HG02943 (cell line): ENCODE measurements around the gene WNT10A.

Source experiments
- ATAC-seq: cut with Tn5 transposase; IDR thresholded peaks from one replicate; pipeline ENCODE4 v1.9.1; 2021; ENCODE audit warnings: mild to moderate bottlenecking, low read depth, moderate library complexity; ENCODE audit not compliant: unreplicated experiment

Gene WNT10A

DNA sequence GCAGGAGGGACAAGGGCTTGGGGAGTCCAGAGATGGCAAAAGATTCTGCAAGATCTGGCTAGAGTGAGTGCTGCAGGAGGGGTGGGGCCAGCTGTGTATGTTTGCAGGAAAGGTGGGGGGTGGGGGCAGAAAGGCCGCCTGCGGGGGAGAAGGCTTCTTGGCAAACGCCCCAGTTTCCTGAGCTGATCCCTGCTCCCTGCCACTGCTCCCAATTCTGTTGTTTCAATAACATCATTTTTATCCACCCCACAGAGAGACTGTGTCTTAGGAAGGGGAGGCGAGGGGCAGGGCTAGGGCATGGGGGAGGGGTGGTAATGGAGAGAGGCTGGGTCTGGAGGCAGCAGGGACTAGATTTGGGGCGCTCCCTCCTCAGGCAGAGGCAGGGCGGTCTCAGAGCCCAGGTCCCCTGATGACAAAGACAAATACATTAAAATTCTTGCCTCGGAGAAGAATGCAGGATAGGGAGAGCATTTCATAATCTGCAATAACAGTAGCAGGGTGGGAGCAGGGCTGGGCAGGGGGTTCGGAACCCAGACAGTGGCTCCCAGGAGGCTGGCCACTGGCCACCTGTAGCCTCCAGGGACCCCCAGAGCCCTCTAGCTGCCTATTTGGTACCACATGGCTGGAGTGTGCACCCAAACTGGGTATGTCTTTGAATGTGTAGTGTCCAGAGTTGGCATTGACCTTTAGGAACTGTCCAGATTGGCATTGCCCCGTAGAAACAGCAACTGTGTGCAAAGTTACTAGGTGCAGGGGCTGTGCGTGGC lies 23.1 kb upstream of the WNT10A start:
- no peak for ATAC-seq

DNA sequence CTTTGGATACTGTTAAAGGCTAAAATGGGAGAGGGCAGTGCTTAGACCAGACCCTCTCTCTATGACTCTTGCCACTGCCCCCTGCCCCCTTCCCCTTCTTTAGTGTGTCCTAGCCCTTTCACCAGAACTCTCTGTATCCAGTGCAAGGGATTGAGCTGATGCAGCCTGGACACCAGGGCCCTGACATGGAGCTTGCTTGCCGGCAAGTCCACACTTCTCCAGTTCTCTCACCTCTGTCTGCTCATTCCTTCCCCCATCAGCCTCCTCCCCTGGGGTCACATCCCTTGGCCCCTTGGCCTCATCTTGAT lies 22.6 kb upstream of the WNT10A start:
- no peak for ATAC-seq

DNA sequence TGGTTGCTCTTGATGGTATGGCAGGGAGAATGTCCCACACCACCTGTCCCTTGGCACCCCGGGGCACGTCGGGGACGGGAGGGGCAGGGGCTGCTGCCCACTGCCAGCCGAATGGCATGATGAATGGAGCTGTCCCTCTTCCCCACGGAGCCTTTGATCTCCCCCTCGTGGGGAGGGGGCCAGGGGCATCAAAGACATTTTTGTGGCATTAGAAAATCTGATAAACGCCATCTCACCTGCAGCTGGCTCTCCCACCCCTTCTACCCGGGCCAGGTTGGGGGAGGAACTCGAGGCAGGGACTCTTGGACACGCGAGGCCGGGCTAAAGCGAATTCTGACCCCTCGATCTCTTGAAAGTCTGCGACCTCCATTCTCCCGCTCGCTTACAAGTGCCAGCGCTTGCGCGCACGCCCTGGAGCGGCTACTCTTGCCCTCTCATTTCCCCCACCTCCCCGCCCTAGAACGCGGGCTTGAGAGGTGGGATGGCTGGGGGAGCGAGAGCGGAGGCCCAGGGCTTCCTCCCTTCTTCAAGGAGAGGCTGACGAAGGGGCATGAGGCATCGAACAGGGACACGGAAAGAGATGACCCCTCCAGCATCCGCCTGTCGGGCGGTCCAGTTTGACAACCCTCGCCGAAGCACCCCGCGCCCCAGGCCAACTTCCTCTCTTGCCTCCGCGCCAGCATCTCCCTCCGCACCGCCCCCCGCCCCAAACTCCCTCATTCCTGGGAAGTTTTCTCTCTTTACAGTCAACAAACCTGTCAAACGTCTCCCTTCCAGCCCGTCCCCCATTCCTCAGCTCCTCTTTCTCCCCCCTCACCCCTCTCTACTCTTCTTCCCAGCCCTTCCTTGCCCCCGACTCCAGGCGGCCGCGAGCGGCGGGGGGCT lies 21.7 kb upstream of the WNT10A start:
- no peak for ATAC-seq

DNA sequence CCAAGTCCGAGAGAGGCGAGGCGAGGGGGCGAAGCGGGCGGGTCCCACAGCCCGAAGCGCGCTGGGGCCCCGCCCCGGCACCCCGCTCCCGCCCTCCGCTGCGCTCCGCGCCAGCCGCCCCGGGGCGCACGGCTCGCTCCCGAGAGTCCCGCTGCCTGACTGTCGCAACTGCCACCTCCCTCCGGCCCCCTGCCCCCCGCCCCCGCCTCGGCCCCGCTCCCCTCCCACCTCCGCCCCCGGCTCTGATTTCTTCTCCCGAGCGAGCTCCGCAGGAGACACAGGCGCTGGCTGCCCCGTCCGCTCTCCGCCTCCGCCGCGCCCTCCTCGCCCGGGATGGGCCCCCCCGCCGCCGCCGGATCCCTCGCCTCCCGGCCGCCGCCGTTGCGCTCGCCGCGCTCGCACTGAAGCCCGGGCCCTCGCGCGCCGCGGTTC lies 21.1 kb upstream of the WNT10A start, which contains the start of gene WNT6:
TSS of gene WNT6 (plus strand) at position 250 of the 432 bp plus-strand sequence. CDS start 233 bp downstream, outside the sequence.
- ATAC-seq: no peak

DNA sequence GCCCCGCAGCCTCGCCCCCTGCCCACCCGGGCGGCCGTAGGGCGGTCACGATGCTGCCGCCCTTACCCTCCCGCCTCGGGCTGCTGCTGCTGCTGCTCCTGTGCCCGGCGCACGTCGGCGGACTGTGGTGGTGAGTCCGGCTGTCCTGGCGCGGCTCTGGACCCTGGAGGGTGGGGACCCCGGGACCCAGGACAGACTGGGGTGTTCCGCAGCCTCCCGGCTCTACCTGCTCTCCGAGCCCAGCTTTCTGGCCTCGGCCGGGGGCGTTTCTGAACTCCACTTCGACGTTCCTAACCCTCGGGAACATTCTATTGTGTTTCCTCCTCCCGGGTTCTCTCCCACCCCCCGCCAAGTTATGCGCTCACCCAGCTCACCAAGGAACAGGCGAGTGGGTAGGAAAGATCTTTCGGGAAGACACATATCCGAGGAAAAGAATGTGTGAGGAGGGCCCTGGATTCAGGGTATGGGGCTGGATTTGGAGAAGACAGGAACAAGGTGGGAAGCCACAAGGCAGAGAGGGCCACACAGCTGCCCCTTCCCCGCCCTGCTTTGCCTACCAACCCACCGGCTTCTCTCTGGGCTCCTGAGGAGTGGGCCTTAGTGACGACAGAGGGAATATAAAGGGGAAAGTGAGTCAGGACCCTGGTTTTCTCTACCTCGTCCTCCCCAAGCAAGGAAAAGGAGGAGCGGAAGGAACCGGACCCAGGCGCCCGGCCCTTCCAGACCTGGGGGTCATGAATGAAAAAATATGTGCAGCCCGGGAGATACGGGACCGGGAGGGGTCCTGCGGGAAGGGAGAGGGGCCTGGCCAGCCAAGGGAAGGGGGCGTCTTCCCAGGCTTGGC lies 20.4 kb upstream of the WNT10A start:
- no peak for ATAC-seq

DNA sequence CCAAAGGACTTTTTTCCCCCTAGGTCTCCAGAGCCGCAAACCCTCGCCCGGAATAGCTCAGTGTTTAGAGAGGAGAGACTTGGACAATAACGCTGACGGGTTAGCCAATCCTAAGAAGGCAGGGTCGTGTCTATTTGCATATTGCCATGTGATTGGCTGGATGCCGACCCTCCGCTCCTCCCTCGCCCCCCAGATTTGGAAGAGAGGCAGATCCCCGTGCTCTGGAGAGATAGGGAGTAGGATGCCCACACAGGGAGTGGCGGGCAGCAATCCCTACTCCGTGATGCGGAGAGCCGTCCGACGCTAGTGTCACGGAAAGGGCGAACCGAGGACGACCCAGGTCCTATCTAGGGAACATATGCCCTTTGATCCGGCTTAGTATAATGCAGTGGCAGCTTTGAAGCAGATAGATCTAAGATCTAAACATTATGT lies 19.7 kb upstream of the WNT10A start:
- ATAC-seq: no peak

DNA sequence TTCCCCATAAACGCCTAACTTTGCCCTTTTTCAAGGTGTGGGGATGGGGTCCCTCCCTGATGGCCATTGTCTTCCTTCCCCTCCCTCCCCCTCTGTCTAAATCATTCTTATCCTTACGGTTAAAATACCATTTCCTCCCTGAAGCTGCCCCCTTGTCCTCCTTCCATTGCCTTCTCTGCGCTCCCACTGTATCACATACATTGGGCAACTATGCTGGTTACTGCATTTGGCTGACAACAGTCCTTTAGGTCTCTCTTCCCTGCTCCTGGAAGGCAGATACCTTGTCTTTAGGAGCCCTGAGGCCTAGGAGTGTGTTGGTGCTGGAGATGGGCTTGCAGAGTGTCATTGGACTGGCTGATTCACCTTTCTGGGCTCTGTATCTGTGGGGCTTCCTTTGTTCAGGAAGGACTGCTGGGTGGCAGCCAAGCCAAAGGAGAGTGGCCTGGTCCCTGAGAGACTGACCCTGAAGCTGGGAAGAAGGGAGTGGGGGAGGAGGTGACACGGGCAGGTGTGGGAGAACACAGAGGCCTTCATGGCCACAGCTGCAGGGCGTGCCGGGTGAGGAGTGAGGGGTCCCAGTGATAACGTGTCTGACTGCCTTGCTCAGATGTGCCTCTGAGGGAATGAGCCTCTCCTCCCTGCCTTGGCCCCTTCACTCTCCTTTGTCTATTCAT lies 18.9 kb upstream of the WNT10A start:
- no peak for ATAC-seq

DNA sequence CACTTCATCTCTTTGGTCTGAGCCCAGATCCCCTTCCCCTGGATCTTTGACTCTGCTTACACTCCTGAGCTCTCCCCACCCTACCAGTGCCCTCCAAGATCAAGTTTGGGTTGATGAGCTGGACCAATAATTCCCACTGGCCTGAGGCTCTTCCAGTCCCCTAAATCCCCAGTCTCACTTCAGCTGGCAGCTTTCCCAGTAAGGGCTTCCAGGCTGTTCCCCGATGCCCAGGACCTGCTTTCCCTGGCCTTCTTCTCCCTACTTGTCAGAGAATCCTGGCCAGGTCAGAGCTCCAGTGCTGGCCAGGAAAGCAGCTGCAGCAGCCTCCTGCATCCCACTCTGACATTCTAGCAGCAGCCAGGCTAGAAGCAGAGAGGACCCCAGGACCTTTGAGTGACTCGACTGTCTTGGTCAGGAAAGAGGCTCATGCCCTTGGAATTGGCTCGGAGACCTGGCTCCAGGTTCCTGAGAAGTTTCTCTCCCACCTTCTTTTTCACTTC lies 17.6 kb upstream of the WNT10A start:
- no peak for ATAC-seq

DNA sequence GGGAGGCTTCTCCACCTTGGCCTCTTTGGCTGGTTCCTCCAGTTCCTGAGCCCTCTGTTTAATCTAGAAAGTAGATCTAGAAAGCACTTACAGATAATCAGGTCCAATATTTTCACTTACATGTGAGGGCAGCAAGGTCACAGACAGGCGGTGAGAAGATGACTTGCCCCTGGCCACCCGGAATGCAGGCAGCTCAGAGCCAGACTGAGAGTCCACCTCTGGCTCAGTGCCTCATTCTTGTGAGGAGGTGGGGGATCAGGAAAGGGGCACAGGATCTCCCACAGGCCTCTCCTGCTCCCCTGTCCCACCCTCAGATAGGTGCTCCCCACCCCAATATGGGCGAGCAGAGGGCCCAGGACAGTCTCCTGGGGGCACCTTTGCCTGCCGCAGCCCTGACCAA lies 15.3 kb upstream of the WNT10A start:
- no peak for ATAC-seq

DNA sequence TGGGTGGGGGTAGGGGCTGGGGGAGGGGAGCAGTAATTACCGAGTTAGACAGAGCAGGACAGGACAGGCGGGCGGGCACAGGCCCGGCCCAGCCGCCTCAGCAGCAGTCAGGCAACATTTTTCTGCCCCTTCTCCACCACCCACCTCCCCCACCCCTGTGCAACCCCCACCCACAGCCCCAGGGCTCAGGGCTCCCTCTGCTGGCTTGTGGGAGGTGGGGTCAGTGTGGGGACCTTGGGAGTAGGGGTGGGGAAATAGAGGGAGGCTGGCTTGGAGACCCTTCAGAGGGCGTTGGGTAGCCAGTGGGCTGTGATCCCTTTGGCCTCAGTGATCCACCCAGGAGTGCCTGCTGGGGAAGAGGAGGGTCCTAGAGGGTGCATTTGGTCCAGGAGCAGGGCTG lies 14.7 kb upstream of the WNT10A start:
- ATAC-seq: no peak

DNA sequence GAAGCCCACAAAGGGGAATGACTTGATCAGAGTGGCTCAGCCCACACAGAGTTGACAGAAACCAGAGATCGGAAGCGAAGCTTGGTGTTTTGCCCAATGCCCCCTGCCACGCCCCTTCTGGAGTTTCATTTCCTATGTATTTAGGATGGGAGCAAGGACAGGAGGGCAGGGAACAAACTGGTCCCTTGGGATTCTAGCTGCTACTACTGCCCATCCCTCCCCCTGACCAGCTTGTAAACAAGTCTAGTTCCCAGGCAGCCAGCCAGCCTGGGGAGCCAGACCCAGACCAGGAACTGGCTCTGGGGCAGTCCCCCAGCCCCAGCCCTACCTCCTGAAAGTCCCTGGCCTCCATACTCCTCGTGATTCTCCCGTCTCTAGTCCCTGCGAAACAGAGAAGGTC lies 12.8 kb upstream of the WNT10A start:
- no peak for ATAC-seq

DNA sequence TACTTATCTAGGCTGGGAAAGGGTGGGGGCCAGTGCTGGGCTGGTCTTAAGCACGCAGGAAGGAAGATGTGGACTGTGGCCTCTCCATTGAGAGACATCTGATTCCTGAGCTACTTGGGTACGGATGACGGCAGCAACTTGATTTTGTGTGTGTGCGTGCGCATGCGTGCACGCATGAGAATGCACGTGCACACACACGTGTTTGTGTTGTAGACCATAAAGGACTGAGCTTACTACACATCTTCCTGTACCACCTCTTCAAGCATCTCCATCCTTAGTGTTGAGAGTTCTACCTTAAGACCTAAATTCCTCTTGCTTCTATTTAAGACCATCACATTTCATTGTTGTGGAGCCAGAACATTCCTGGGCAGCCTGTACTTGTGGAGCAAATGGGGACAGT lies 11.6 kb upstream of the WNT10A start:
- no peak for ATAC-seq

DNA sequence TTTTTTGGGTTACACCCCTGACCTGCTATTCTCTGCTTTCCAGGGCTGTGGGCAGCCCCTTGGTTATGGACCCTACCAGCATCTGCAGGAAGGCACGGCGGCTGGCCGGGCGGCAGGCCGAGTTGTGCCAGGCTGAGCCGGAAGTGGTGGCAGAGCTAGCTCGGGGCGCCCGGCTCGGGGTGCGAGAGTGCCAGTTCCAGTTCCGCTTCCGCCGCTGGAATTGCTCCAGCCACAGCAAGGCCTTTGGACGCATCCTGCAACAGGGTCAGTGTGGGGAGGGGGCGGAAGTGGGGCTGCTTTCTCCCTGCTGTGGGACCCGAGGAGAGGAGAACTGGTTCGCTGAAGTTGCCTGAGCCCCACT lies 9.7 kb upstream of the WNT10A start:
- no peak for ATAC-seq

DNA sequence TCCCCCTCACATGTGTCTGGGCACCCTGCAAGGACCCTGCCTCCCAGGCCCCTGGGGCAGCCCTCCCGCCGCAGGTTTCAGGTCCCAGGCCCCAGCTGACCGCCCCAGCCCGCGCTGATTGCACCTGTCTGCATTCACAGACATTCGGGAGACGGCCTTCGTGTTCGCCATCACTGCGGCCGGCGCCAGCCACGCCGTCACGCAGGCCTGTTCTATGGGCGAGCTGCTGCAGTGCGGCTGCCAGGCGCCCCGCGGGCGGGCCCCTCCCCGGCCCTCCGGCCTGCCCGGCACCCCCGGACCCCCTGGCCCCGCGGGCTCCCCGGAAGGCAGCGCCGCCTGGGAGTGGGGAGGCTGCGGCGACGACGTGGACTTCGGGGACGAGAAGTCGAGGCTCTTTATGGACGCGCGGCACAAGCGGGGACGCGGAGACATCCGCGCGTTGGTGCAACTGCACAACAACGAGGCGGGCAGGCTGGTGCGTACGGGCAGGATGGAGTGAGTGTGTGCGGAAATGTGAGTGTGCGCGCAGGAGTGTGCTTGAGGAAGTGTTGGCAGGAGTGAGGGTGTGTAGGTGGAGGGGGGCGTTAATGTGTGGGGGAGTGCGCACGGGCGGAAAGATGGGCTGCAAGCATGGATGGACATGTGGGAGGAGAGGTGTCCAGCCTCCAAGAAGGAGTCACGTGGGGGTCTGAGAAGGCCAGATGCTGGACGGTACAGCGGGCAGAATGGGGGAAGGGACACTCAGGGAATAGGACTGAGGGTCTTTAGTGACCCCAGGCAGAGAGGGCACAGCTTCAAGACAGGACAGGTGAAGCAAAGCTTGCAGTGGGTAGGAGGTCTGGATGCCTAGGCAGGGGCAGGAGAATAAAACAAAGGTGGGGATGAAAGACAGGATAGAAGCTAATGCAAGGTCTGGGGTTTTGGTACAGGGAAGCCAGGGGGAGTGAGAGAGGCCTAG lies 9.0 kb upstream of the WNT10A start:
- ATAC-seq: no peak

DNA sequence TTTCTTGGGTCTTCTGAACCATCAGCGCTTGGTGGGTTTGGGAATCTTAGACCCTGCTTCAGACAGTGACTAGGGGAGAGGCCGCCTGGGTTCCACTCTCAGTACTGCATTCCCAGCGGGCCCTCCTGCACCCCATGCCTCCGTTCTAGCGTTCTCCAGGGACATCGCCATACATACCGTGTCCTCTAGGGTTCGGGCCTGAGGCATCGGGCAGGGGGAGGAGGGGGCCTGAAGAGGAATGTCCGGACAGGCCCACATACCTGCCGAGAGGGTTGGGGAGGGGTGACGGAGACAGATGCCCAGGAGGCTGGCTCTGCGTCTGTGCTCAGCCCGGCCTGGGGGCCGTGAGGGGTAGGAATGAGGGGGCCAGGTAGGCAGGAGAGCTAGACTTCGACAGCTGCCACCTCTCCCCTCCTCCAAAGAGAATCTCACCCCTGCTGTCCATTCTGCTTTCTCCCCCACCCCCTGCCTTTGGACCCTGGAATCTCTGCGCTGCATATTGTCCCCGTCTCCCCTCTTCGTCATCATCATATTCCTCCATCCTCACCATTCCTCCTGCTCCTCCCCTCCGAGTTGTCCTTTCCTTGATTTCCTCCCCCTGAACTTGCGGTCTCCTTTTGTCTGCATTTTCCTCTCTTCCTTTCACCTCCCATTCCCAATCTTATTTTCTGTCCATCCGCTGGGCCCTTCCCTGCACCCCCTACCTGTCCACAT lies 7.8 kb upstream of the WNT10A start:
- no peak for ATAC-seq

DNA sequence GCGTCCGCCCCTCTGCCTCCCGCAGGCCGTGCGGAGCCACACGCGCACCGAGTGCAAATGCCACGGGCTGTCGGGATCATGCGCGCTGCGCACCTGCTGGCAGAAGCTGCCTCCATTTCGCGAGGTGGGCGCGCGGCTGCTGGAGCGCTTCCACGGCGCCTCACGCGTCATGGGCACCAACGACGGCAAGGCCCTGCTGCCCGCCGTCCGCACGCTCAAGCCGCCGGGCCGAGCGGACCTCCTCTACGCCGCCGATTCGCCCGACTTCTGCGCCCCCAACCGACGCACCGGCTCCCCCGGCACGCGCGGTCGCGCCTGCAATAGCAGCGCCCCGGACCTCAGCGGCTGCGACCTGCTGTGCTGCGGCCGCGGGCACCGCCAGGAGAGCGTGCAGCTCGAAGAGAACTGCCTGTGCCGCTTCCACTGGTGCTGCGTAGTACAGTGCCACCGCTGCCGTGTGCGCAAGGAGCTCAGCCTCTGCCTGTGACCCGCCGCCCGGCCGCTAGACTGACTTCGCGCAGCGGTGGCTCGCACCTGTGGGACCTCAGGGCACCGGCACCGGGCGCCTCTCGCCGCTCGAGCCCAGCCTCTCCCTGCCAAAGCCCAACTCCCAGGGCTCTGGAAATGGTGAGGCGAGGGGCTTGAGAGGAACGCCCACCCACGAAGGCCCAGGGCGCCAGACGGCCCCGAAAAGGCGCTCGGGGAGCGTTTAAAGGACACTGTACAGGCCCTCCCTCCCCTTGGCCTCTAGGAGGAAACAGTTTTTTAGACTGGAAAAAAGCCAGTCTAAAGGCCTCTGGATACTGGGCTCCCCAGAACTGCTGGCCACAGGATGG lies 7.1 kb upstream of the WNT10A start:
- no peak for ATAC-seq

DNA sequence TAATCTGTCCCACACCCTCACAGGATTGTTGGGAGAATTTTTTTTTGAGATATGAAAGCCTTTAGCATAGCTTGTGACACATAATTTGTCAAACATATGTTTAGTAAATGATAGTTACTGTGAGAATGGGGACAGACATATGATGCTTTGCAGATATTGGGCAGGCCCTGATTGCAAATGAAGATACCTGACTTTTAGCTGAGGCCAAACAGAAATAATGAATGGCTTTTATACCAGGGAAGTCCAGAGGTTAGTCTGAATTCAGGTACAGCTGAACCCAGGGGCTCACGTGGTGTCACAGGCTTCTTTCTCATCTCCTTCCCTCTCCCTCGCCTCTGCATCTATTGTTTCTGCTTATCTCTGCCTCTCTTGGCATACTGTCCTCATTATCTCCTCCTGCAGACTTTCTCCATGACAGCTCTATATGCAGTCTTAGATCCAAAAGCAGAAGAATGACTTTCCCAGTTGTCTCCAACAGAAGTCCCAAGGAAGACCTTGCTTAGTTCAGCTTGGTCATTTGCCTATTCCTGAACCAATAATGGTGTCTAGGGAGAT lies 4.9 kb upstream of the WNT10A start:
- no peak for ATAC-seq
